Measurements from ENCODE around the gene ELAVL4.

Gene ELAVL4

GRCh38 chr1:50108497-50109059 is at the start of gene ELAVL4:
TSS of gene ELAVL4 (plus strand) at chr1:50108920. CDS start at chr1:50109190, 270 bp downstream.
- no peak for DNase-seq (ENCODE audit: low read depth in 3 of 3)

- DNase-seq (ENCODE audit: low read depth in 3 of 3): no peak
These were observed 48.4 kb upstream of the ELAVL4 start for GRCh38 chr1:50060279-50060678.

GRCh38 chr1:50066806-50067205 is 41.9 kb upstream of the ELAVL4 start:
- no peak for DNase-seq (ENCODE audit: low read depth in 3 of 3)

GRCh38 chr1:50074931-50075330 is 33.8 kb upstream of the ELAVL4 start:
- no peak for DNase-seq (ENCODE audit: low read depth in 3 of 3)

- DNase-seq (ENCODE audit: low read depth in 3 of 3): no peak
These were observed 31.4 kb upstream of the ELAVL4 start for GRCh38 chr1:50077273-50077672.

GRCh38 chr1:50080904-50081586 is 27.7 kb upstream of the ELAVL4 start:
- peak in 1 of 3 experiments; percentile 1 for DNase-seq (ENCODE audit: low read depth in 3 of 3)

GRCh38 chr1:50084389-50084788 is 24.3 kb upstream of the ELAVL4 start:
- DNase-seq (ENCODE audit: low read depth in 3 of 3): no peak

- DNase-seq (ENCODE audit: low read depth in 3 of 3): no peak
These were observed 17.7 kb upstream of the ELAVL4 start for GRCh38 chr1:50091068-50091467.

- DNase-seq (ENCODE audit: low read depth in 3 of 3): no peak
These were observed 13.0 kb upstream of the ELAVL4 start for GRCh38 chr1:50095716-50096115.

- DNase-seq (ENCODE audit: low read depth in 3 of 3): no peak
These were observed 11.6 kb upstream of the ELAVL4 start for GRCh38 chr1:50097021-50097679.

GRCh38 chr1:50097791-50098190 is 10.9 kb upstream of the ELAVL4 start:
- no peak for DNase-seq (ENCODE audit: low read depth in 3 of 3)

- DNase-seq (ENCODE audit: low read depth in 3 of 3): no peak
These were observed 10.1 kb upstream of the ELAVL4 start for GRCh38 chr1:50098591-50099021.

GRCh38 chr1:50099654-50100053 is 9.1 kb upstream of the ELAVL4 start:
- DNase-seq (ENCODE audit: low read depth in 3 of 3): no peak

GRCh38 chr1:50103615-50104081 is 5.1 kb upstream of the ELAVL4 start:
- DNase-seq (ENCODE audit: low read depth in 3 of 3): no peak

- no peak for DNase-seq (ENCODE audit: low read depth in 3 of 3)
These were observed 3.3 kb upstream of the ELAVL4 start for GRCh38 chr1:50105433-50105832.

GRCh38 chr1:50106095-50106761 is 2.5 kb upstream of the ELAVL4 start:
- DNase-seq (ENCODE audit: low read depth in 3 of 3): no peak

GRCh38 chr1:50109116-50109515 is 396 bp downstream of the ELAVL4 start:
- no peak for DNase-seq (ENCODE audit: low read depth in 3 of 3)

GRCh38 chr1:50109647-50110075 is 941 bp downstream of the ELAVL4 start:
- DNase-seq (ENCODE audit: low read depth in 3 of 3): no peak

- DNase-seq (ENCODE audit: low read depth in 3 of 3): no peak
These were observed 1.4 kb downstream of the ELAVL4 start for GRCh38 chr1:50110151-50110550.

- DNase-seq (ENCODE audit: low read depth in 3 of 3): no peak
These were observed 1.9 kb downstream of the ELAVL4 start for GRCh38 chr1:50110656-50111055.

GRCh38 chr1:50111503-50111902 is 2.8 kb downstream of the ELAVL4 start:
- no peak for DNase-seq (ENCODE audit: low read depth in 3 of 3)

- DNase-seq (ENCODE audit: low read depth in 3 of 3): no peak
These were observed 3.5 kb downstream of the ELAVL4 start for GRCh38 chr1:50112193-50112592.

Data from stimulated activated CD4-positive, alpha-beta T cell treated with anti-CD3 and anti-CD28 coated beads, TNF-alpha, amount 100 ng/mL, for 24 hours (primary cell).